CD4-positive, alpha-beta T cell treated with Interferon gamma for 1 hour (primary cell): ENCODE data around the gene ADAM12.

ENCODE experiments used
- DNase-seq: peaks from one replicate; pipeline ENCODE4 v3.0.0-alpha.2; 2020

ADAM12 gene

DNA sequence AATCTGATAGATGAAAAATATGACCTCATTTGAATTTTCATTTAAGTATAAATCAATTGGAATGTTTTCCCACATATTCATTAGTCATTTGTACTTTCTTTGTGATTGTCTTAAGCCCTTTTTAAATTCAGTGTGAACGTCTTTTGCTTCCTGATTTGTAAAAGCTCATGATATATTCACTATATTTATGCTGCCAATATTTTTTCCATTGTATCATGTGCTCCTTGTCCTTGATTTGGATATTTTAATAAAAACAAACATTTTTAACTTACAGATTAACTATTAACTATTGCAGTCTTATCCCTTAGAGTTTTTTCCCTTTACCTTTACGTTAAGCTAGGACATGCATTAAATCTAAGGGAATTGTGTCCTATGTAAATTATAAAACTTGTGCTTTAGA is 157.7 kb downstream of the ADAM12 start:
- DNase-seq: no peak

DNA sequence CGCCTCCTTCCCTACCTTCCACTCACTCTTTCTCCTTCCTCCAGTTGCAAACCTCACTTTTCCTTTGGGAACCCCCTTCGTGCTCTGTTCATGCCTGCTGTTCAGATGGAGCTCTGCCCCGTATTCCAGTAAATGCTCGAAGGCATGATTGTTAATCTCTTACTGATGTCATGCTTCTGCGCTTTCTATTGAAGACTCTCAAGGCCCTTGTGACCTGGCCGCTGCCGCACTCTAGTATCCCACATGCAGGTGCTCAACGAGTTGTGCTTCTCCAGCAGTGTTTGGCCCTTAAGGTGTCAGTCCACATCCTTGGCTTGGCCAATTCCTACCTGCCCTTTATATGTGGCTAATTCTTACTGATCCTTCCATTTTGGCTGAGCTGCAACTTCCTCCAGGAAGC is 158.6 kb downstream of the ADAM12 start:
- no peak for DNase-seq

DNA sequence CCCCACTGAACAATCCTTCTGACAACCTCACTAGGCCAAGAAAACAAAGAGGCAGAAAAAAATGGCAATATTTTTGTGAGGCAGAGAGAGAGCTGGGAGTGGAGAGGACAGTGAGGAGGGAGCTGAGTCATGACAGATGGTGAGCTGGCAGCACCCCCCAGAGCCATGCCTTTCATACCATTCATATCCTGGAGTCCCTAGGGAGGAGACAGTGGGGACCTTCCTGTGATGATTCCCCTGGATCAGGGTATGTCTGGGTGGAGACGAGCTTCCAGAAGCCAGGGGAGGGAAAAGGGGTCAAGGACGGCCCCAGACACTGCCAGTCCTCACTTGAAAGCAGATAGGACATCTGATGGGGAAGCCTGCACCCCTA is 160.5 kb downstream of the ADAM12 start:
- no peak for DNase-seq

DNA sequence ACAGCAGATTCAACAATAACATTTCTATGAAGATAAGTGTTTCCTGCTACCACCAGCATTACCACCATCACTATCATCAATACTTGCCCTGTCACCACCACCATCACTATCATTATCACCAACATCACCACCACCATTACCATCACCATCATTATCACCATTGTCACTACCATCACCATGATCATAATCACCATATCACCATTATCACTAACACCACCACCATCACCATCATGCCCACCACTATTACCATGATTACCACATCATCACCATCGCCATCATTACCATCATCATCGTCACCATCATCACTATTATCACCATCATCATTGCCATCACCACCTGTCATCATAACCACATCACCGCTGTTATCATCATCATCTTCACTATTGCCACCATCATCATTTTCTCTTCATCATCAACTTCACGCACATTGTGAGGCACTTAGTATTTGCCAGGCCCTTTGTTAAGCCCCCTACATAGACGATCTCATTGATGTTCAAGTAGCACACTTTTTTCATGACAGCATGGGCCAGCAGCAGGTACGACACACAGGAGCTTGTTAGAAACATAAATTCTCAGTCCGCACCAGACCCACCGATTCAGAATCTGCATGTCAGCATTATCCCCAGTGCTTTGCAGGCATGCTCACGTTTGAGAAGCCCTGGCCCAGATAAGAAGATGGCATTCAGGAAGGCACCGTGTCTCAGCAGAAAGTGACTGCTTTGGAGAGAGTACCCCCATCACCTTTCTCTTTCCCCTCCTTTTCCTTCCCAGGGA is 161.1 kb downstream of the ADAM12 start:
- DNase-seq: no peak

DNA sequence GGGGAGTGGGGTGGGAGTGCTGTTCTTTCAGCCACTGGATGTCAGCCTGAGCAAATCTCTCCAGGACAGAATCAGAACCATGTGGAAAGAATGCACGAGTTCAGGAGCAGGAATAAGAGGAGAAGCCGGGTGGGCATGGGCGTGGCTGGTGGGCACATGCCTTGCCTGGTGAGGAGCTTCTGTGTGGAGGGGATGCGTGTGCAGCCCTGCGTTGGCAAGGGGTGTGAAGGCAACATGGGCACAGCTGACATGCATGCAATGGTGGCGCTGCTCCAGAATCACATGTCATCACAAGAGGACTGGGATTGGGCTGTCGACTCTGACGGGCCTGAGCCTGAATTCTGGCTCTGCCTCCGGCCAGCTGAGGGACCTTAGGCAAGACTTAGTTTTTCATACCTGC is 162.1 kb downstream of the ADAM12 start:
- no peak for DNase-seq

DNA sequence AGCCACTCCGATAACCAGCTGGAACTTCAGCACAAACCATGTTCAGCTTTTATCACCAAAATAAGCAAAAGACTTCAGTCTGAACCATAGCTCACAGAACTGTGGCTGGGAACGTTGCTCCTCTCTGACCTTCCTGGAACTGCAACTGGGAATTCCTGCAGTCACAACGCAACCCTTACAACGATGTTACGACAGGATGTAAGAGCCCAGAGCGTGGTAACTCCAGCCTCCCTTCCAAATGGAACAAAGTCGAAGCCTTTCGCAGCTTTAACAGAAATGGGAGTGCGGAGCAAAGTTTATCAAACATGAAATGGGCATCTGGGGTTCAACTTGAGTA is 162.6 kb downstream of the ADAM12 start:
- DNase-seq: no peak

DNA sequence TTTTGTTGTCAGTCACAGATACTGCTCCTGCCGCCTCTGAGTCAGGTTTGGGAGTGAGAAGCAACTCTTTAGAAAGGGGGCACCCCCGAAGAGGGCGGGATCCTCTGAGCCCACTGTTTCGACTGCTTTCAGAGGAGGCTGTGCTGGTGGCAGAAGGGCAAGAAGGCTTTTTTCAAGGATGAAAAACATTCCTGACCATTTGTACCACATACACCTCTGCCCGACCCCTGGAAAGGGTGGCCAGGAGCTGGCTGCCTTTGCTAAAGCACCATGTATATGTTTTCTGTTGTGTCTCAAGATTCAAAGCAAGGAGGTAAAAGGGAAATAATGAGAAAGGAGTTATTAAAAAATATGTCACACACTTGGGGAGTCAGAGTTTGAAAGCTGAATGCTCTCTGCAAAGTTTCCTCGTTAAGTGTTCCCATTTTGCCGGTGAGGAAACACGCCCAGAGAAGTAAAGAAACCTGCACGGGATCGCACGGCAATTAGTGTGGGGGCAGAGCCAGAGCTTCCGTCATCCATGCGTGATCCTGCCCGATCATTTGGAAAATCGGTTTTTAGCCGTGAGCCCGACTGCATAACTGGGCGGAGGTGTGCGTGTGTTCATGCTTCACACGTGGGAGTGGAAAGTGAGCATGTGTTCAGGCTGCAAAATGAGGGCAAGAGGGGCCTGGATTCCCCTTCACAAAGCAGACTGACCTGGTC is 163.2 kb downstream of the ADAM12 start:
- DNase-seq: no peak

DNA sequence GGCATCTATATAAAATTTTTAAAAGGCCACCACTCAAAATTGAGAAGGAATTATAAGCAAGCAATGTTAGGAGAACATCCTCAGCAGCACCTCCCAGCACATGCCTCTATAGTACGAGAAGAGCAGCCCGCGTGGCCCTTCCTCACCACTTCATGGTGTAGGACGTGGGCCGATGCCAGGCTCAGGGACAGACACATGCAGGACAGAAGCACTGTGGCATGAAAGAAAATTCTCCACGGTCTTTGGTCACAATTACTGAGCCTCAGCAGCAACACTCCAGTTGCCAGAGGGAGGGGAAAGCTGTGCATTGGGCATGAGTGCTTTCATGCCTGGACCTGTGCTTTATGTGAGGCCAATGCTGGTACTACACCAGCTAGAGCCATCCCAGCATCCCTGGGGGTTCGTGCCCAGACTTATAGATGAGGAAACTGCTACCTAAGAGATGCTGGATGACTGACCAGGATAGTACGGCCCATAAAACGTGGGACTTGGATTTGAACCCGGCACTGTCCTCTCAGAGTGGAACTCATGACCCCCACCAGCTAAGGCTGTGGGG is 164.7 kb downstream of the ADAM12 start:
- DNase-seq: no peak

DNA sequence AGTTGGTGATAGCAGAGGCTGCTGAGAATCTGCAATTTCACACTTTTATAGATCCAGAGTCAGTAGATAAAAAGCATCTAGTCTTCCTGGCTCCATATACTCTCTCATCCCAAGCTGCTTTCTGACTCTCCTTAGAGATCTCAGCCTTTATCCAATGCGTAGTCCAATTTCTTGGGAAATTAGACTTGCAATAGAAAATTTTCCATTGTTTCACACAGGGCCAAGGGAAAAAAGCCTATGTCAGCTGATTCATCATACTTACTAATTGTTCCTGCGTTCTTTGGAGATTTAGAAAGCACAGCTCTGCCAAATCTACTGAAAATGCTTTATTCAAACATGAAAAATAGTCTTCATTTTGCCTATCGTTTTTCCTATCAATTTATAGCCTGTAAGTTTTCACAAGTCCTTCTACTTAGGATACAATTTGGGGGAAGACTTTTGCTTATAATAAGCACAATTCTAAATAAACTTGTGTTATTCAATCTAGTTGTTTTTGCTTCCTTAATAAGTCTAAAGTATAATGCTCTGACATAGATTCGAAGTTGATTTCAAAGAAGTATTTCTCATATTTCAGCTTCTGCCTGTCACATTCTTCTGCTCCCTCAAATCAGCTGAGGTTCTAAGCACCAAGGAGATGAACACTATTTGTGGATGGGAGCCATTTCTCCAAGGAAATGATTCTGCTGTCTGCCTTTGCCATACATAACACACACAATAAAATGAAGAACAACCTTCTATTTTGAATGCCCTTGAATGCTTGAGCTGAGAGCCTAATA is 165.4 kb downstream of the ADAM12 start:
- no peak for DNase-seq

DNA sequence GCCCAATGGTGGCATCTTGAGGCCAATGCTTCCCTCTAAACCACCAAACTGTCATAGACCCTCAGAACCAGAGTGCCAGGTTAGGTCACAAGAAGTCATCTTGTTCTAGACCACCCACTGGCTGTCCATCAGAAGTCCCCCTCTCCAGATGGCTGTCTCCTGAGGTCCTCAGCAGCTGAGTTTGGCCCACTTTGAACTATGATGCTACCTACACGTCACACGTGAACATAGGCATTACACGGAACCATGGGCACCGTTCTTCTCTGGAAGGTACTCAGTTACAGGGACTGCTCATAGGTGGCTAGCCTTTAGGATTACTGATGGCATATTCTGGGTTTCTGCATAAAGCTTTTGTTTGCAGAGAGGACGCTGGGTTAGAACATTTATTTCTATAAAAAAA is 166.4 kb downstream of the ADAM12 start:
- no peak for DNase-seq

DNA sequence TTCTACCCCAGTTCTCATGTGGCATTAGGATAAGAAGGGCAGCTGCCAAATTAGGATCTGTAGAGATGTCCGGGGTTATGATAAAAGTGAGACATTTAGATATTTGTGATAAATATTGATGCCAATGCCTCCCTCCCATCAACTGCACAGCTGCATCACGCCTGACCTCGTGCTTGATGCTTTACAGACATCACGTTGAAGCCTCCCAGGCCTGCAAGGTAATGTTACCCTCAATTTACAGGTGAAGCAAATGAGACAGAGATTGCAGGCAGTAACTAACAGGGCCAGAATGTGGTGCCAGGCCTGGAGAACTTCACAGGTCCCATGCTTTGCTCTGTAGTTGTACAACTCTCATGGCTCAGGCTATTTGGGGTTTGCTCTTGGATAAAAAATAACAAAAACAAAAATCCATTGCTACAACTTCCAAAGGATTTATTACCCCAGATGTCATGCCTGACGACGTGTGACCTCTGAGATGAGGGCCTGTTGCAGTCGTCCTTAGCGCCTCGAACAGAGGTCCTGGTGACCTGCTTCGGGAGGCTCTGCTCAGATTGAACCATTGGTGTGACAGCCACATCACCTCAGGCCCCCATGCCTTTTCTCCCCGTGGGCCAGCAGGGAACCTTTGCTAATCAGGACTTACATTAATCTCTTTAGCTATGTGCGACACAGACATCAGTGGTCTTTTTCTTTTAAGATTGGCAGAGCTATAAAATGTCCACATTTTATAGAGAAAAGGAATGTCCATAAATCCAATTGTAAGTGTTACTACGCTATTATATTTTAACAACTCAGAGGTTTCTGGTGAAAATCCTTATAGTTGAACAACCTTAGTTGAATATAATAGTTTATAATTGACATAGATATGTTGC is 169.3 kb downstream of the ADAM12 start:
- no peak for DNase-seq

DNA sequence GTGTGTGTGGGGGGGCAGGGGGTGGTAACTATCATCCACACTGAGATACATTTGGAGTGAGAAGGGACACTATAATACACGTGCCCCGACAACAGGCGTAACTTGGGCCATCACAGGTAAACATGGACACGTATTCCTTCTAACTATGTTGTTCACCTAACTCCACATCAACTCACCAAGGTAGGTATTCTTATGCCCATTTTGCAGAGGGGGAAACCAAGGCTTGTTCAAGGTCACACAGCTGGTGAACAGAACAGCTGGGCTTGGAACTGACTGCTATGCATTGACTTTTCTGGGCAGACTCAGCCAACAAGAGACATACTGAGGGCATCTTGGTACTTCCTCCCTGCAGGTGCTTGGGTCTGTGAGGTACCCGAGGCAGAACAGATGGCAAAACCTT is 170.1 kb downstream of the ADAM12 start:
- DNase-seq: no peak

DNA sequence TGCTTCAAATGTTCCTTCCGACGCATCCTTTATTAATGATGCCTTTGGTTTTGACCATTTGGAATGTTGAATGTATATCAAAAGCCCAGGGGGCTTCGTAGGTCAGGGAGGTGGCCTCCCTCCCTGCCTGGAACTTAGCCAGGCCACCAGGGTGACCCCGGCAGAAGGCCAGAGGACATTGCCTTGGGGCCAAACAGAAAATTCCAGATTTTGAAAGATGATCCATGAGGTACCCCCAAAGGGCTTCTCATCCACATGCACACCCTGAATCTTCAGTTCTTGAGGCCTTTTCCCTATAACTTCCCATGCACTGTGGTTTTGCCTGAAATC is 171.7 kb downstream of the ADAM12 start:
- DNase-seq: no peak

DNA sequence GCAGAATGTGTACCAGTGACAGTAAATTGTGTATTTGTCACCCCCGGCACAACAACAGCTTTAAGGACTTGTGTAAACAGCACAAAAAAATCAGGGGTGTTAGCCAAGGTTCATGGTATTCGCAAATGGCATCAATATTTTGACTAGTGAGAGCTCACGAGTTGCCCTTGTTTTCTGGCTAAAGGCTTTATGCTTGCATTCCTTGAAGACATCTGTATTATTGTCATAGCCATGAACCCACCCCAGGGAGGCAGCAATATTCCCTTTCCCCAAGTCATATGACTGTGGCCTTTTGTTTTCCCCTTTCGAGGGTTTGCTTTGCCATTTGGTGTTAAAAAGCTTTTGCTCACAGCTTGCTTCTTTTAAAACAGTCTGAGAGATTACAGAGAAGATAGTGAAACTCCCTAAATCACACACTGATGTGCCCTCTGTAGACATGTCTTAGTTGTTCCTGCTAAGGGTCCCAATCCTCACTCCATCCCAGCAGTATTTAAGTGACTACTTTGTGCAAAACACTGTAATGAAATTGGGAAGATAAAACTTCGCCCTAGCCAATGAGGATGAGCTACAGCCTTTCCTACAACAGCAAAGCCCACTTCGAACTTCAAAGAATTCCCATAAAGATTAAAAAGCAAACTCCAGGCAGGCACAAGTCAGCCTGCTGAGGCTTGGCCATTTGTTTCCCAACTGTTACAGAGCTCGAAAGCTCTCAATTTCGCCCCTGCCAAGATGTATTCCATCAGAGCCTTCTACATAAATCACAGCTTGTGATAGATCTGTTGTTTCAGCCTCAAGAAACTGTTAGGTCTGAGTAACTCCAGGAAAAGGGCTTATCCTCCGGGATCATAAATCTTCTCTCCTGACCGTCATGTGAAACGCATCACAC is 172.3 kb downstream of the ADAM12 start:
- DNase-seq: no peak

DNA sequence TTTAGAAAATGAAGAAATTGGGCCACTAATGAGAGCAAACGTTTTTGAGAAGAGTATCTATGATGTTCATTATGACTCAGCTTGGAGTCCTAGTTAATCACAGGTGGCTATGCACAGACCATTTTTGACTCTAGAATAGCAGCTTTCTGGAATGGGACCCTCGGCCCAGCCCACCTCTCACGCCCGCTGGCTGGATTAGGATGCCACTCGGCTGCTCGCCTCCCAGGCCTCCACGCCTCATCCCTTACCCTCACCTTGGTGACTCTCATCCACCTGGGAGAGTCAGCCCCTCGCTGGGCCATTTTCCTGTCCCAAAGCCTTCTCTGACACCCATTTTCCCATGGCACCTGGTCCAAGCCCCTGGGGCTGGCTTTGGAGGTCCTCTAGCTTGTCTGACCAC is 173.6 kb downstream of the ADAM12 start:
- DNase-seq: no peak

DNA sequence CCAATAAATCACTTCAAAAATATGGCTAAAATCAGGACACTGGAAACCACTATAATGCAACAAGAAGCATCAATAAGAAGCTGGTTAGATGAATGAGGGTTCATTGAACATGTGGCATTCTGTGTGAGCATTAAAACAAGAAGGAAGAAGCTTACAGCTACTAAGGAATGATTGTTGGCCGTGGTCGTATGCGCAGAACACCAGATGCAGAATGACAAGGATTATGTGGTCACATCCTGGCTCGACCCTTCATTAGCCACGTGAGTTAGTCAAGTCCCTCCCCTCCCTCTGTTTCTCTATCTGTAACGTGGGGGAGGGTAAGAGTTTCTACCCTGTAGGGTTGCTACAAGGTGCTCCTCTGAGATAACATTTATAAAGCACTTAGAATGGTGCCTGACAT is 174.3 kb downstream of the ADAM12 start:
- DNase-seq: no peak

DNA sequence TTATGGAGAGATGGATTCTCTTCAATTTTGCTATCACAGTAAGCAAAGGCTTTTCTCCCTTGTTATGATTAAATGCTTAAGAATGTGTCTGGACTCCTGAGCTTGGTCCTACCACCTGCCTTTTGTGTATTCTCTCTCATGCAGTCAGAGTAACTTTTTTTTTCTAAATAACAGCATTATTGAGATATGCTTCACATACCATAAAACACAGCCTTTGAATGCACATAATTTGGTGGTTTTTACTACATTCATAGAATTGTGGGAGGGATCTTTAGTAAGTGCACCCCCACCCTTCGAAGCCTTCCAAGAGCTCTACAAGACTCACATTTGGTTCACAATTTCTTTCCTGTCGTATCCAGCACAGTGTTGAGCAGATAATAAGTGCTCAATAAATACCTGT is 175.5 kb downstream of the ADAM12 start:
- DNase-seq: no peak

DNA sequence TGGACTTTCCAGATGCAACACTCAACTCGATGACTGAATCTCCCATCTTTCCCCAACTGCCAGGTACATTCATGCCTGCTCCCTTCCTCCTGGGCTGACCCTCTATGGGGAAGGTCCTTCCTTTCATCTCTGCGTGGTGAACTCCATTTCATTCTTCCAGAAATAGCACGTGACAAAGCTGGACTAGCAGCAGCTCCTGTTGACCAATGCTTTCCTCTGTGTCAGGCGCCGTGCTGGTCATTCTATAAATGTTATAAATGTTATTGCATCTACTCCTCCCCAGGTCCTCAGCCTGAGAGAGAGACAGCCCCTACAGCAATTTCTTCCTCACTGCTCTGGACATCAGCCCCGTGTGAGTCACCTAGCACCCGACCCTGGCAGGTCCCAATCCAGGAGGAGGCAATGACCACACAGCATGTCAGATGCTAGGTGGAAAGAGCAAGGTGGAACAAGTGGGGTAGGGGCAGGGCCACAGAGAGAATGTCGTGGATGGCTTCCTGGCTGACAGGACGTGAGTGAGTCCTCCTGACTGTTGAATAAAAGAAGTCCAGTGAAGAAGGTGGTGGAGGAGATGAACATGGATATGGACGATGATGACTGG is 178.1 kb downstream of the ADAM12 start:
- DNase-seq: no peak

DNA sequence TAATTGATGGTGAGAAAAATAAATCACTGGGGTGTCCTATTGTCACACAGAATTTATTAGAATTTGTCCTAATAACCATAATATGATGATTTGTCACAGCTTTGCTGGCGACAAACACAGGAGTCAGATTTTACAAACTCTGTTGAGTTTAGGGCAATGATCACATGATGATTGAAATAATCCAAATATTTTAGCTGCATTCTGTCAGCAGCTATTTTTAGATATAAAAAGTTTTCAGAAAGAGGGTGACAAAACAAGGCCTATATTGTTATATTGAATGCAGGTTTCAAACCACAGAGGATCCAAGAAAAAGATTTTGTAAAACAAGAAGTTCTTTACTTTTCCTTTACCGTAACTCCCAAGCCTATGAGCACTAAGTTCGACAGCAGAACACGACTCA is 178.8 kb downstream of the ADAM12 start:
- DNase-seq: no peak

DNA sequence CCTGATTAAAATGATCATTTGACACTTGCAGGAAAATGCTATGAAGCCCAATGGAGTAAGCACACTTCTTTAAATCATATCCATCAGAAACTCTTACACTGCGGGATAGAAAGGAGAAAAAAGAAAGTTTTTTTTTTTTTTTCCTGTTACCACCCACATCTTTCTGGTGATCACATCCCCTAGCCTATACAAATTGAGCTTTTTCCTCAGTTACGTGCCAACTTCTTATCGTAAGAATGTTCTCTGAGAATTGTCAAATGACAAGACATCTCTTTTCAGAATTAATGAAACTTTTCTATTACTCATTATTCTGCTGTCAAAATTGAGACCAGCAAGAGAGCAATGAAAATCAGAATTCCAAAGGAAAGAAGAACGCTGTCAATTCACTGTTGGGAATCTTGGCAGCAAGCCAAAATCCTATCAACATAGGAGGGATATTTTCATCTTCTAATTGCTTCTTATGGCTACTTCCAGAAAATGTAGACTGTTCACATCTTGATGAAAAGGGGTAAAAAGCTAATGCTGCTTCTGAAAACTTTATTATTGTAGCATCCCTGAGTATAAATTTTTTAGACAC is 179.5 kb downstream of the ADAM12 start:
- DNase-seq: no peak

DNA sequence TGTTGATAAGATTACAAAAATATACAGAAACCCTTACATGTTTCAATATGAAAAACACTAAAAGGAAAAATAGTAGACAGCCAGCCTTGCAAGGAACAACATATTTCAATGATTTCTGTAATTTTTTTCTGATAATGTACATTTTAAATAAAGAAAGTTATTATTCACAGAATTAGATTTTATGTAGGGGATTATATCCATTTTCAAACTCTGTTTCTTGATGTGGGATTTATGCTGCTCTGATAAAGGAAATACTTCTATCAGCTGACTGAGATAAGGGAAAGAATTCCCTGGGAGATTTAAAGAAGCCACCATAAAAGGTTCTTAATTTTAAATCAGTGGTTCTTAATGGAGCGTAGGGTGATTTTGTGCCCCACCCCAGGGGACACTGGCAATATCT is 180.4 kb downstream of the ADAM12 start:
- DNase-seq: no peak
